ENCODE measurements around the gene TEX35.

GRCh38 chr1:178472531-178472930 is 40.4 kb upstream of the TEX35 start:
- no peak for TF ChIP-seq CTCF (IDR thresholded peaks at IDR 0.05; ENCODE audit: insufficient read depth, low read depth, low read length)
- TF ChIP-seq EZH2 (IDR thresholded peaks at IDR 0.05; ENCODE audit: insufficient read depth, low read length), result no peak
